MM.1S (cell line): ENCODE measurements around the gene IDH3G.
"Not testable (repeated sequence)": the region's sequence is repeated elsewhere in the genome, so short reads cannot be mapped to it uniquely, and the experiment has no call there.

Experiments
- DNase-seq: peaks from one replicate; pipeline ENCODE4 v3.0.0-alpha.2; 2015
- H2AFZ ChIP-seq: fragments of 300-600 bp; sonication (generic); 2 replicates; pipeline ENCODE4 v1.6.0; 2016; ENCODE audit warnings: antibody characterized with exemption, low read length
- H3F3A ChIP-seq: fragments of 300-600 bp; sonication (generic); 2 replicates; pipeline ENCODE4 v1.6.1; 2016; ENCODE audit warnings: mild to moderate bottlenecking, antibody characterized with exemption, low read length, moderate library complexity, mixed read lengths; ENCODE audit not compliant: insufficient read depth
- H3K27ac ChIP-seq: fragments of 300-600 bp; sonication (generic); 2 replicates; pipeline ENCODE4 v1.5.1; 2016; ENCODE audit warnings: mild to moderate bottlenecking, low read length
- H3K27me3 ChIP-seq: fragments of 300-600 bp; sonication (generic); replicated peaks from 2 replicates; pipeline ENCODE4 v1.6.0; 2016; ENCODE audit warnings: low read length; ENCODE audit not compliant: insufficient read depth
- H3K36me3 ChIP-seq: fragments of 300-600 bp; sonication (generic); replicated peaks from 2 replicates; pipeline ENCODE4 v1.6.1; 2016; ENCODE audit warnings: mild to moderate bottlenecking, low read length, mixed read lengths; ENCODE audit not compliant: insufficient read depth
- H3K4me1 ChIP-seq: fragments of 300-600 bp; sonication (generic); 2 replicates; pipeline ENCODE4 v1.6.1; 2016; ENCODE audit warnings: low read length, mixed read lengths
- H3K4me2 ChIP-seq: fragments of 300-600 bp; sonication (generic); 2 replicates; pipeline ENCODE4 v1.6.0; 2016; ENCODE audit warnings: low read depth, low read length
- H3K4me3 ChIP-seq: fragments of 300-600 bp; sonication (generic); 2 replicates; pipeline ENCODE4 v1.5.1; 2016; ENCODE audit warnings: low read length, mixed read lengths
- H3K79me2 ChIP-seq: fragments of 300-600 bp; sonication (generic); 2 replicates; pipeline ENCODE4 v1.6.1; 2016; ENCODE audit warnings: mixed run types, low read length, mixed read lengths
- H3K9ac ChIP-seq: fragments of 300-600 bp; sonication (generic); 2 replicates; pipeline ENCODE4 v1.6.1; 2016; ENCODE audit warnings: low read length, mixed read lengths
- H3K9me2 ChIP-seq: fragments of 300-600 bp; sonication (generic); replicated peaks from 2 replicates; pipeline ENCODE4 v1.6.1; 2016; ENCODE audit warnings: mild to moderate bottlenecking, low read length, mixed read lengths; ENCODE audit not compliant: insufficient read depth
- H3K9me3 ChIP-seq: fragments of 300-600 bp; sonication (generic); replicated peaks from 2 replicates; pipeline ENCODE4 v1.6.1; 2016; ENCODE audit warnings: mild to moderate bottlenecking, low read length, mixed read lengths; ENCODE audit not compliant: insufficient read depth
- H4K20me1 ChIP-seq: fragments of 300-600 bp; sonication (generic); 2 replicates; pipeline ENCODE4 v1.6.1; 2016; ENCODE audit warnings: mild to moderate bottlenecking, low read length, moderate library complexity, mixed read lengths; ENCODE audit not compliant: insufficient read depth
- EZH2 ChIP-seq: fragments of 300-600 bp; sonication (generic); optimal IDR thresholded peaks from 2 replicates; pipeline ENCODE3; 2017; ENCODE audit warnings: low read depth, mild to moderate bottlenecking, antibody characterized with exemption, low read length, mixed read lengths
- EZH2phosphoT487 ChIP-seq: fragments of 300-600 bp; sonication (generic); IDR thresholded peaks from 2 replicates; pipeline ENCODE4 v1.6.1; 2018; ENCODE audit warnings: antibody characterized with exemption, low read length
- TF ChIP-seq, protein P1 (sequence below): fragments of 300-600 bp; sonication (generic); IDR thresholded peaks from 2 replicates; pipeline ENCODE4 v1.5.1; 2016; ENCODE audit warnings: antibody characterized with exemption, low read length, mixed read lengths

The IDH3G gene

DNA sequence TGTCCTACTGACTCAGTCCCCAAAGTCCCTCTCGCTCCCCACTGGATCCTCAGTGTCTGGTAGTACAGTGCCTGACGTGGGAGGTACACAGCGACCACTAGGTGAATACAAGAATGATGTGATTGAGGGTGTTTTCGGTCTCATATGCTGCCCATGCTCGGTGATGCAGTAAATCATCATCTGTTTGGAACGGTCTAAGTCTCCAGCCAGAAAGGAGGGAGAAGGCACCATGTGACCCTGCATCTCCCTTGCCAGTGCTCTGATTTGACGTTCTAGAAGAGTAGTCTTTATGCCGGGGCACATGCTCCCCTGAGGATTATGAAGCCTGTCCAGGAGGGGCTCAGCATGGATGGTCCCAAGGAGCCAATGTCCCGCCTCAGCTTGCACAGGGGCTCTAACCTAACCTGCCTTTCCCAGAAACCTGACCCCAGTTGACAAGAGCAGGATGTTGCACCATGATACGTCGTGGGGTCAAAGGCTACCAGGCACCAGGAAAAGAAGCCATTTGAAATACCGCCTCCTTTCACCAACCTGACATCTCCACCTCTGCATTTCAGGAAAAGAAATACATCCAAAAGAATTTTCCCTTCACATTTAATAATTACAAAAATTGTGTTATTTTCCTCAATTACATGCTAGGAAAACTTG, 43.9 kb downstream of the IDH3G start:
- TF ChIP-seq, protein P1, sequence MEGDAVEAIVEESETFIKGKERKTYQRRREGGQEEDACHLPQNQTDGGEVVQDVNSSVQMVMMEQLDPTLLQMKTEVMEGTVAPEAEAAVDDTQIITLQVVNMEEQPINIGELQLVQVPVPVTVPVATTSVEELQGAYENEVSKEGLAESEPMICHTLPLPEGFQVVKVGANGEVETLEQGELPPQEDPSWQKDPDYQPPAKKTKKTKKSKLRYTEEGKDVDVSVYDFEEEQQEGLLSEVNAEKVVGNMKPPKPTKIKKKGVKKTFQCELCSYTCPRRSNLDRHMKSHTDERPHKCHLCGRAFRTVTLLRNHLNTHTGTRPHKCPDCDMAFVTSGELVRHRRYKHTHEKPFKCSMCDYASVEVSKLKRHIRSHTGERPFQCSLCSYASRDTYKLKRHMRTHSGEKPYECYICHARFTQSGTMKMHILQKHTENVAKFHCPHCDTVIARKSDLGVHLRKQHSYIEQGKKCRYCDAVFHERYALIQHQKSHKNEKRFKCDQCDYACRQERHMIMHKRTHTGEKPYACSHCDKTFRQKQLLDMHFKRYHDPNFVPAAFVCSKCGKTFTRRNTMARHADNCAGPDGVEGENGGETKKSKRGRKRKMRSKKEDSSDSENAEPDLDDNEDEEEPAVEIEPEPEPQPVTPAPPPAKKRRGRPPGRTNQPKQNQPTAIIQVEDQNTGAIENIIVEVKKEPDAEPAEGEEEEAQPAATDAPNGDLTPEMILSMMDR, result no peak
- no peak for TF ChIP-seq EZH2phosphoT487
- TF ChIP-seq EZH2, result no peak
- no peak overlapping the region for H3K9ac ChIP-seq
- DNase-seq, result no peak
- H2AFZ ChIP-seq, result no peak overlapping the region
- H3F3A ChIP-seq, result no peaks in the 10 kb centered on the region
- H3K79me2 ChIP-seq, result no peaks in the 10 kb centered on the region
- no peak overlapping the region for H3K27ac ChIP-seq
- H3K27me3 ChIP-seq, result no peaks in the 10 kb centered on the region
- no peaks in the 10 kb centered on the region for H3K4me1 ChIP-seq
- H3K4me3 ChIP-seq, result no peak overlapping the region
- H4K20me1 ChIP-seq, result no peaks in the 10 kb centered on the region
- H3K9me2 ChIP-seq, result no peaks in the 10 kb centered on the region
- no peaks in the 10 kb centered on the region for H3K36me3 ChIP-seq
- no peak overlapping the region for H3K4me2 ChIP-seq
- H3K9me3 ChIP-seq, result no peaks in the 10 kb centered on the region

DNA sequence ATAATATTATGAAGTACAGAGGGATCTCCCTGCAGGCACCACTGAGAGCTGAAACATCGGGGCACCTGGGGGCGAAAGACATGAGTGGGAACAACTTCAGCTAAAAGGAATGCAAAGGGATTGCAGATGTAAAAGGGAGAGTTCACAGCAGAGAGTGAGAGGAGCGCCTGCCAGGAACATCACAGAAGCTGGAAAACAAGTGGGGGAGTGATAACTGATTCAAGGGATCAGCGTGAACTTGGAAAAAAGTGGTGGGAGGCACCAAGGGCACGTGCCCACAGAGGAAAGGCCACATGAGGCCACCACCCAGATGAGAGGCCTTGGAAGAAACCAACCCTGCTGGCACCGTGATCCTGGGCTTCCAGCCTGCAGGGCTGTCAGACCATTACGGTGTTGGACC, 45.2 kb downstream of the IDH3G start:
- not testable (repeated sequence) for H3K9ac ChIP-seq

GRCh38 chrX:153746991-153747390, 47.2 kb downstream of the IDH3G start:
- not testable (repeated sequence) for H3F3A ChIP-seq, H3K4me1 ChIP-seq, H4K20me1 ChIP-seq, H3K9ac ChIP-seq, DNase-seq, H3K27ac ChIP-seq, H3K4me2 ChIP-seq, H3K79me2 ChIP-seq, H3K9me3 ChIP-seq, H3K9me2 ChIP-seq, H3K4me3 ChIP-seq, H3K36me3 ChIP-seq, H3K27me3 ChIP-seq, H2AFZ ChIP-seq

More for the DNA sequence above, 45.2 kb downstream of the IDH3G start:
- H3K27me3 ChIP-seq, H3K4me2 ChIP-seq, H4K20me1 ChIP-seq, H3K79me2 ChIP-seq, H3K36me3 ChIP-seq, H3K9me2 ChIP-seq, H3F3A ChIP-seq, H3K4me1 ChIP-seq, H3K4me3 ChIP-seq, H3K27ac ChIP-seq, H2AFZ ChIP-seq, H3K9me3 ChIP-seq, DNase-seq: not testable (repeated sequence)

GRCh38 chrX:153746359-153746758, 47.8 kb downstream of the IDH3G start:
- no peaks in the 10 kb centered on the region for H3K36me3 ChIP-seq
- H3K27me3 ChIP-seq, result no peaks in the 10 kb centered on the region
- no peaks in the 10 kb centered on the region for H3K79me2 ChIP-seq
- H3K9ac ChIP-seq, result no peak overlapping the region
- H3K4me1 ChIP-seq, result no peaks in the 10 kb centered on the region
- H3K9me2 ChIP-seq, result no peaks in the 10 kb centered on the region
- H3K4me2 ChIP-seq, result no peak overlapping the region
- DNase-seq, result no peak
- H2AFZ ChIP-seq, result no peak overlapping the region
- no peak overlapping the region for H3K27ac ChIP-seq
- H3F3A ChIP-seq, result no peaks in the 10 kb centered on the region
- TF ChIP-seq, protein P1, result no peak
- no peak for TF ChIP-seq EZH2
- TF ChIP-seq EZH2phosphoT487, result no peak
- no peaks in the 10 kb centered on the region for H3K9me3 ChIP-seq
- no peak overlapping the region for H3K4me3 ChIP-seq
- no peaks in the 10 kb centered on the region for H4K20me1 ChIP-seq

- H2AFZ ChIP-seq, H4K20me1 ChIP-seq, H3K79me2 ChIP-seq, H3K9me3 ChIP-seq, DNase-seq, H3K9me2 ChIP-seq, H3K4me3 ChIP-seq, H3K36me3 ChIP-seq, H3K4me2 ChIP-seq, H3K4me1 ChIP-seq, H3K27ac ChIP-seq, H3K27me3 ChIP-seq, H3F3A ChIP-seq, H3K9ac ChIP-seq: not testable (repeated sequence)
Measured at GRCh38 chrX:153745067-153745433, 49.1 kb downstream of the IDH3G start.
